NCI-H128 (cell line): ENCODE data around the gene LAMC2.

Experiments used
- DNase-seq: peaks from one replicate; lab custom pipeline; 2025; ENCODE audit not compliant: unreplicated experiment; lab: John Stamatoyannopoulos, UW

Gene LAMC2

GRCh38 chr1:183168308-183168707, 17.8 kb upstream of the LAMC2 start:
- no peak for DNase-seq

GRCh38 chr1:183173828-183174227, 12.2 kb upstream of the LAMC2 start:
- no peak for DNase-seq

DNA sequence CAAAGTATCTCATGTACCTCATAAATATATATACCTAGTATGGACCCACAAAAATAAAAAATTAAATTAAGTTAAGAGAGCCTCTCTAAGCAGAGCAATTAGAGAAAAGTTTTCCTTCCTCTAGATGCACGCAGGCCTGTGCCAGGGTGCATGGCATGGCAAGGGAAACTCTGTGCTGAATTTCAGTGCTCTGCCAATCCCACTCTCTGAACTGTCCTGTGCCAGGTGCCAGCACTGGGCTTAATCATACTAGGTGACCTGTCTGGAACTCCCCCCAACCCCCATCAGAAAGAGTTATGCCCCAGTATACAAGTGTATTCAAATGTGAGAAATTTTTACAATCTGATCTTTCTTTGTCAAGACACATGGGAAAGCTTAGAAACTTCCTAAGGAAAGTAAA, 10.4 kb upstream of the LAMC2 start:
- DNase-seq: no peak

DNA sequence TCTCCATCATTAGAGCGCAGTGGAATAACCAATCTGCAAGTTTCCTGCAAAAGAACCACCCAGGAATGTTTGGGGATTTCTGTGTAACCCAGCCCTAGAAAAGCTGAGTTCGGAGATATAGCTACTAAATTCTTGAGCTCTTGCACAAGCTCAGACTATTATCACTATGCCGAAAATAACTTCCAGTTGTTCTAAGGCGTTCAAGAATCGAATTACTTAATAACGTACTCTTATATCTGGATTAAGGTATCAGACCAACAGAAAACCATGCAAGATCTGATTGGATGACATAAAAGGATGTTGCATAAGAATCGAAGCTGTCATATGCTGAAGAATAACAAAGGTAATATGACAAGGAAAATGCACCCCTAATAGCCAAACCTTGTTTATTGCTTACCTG, 7.5 kb upstream of the LAMC2 start:
- no peak for DNase-seq

DNA sequence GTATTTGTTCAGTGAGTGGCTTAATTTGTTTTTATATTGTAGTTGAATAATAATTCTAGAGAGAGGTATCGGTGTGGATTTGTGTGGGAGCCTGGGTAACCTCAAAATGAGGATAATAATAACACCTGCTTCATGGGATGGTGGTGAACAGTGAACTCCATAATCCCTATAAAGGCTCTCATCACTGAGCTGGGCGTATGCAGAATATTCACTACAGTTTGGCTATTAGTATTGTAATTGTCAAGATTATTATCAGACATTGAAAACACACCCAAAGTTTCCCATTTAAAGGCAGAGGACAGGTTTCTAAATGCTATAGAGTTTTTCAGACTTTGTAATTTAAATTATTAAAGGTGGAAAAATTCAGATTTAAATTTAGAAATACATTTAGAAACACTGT, 7.0 kb upstream of the LAMC2 start:
- no peak for DNase-seq

- DNase-seq: no peak
Observed at GRCh38 chr1:183180218-183180617, 5.8 kb upstream of the LAMC2 start.

GRCh38 chr1:183180634-183181056, 5.4 kb upstream of the LAMC2 start:
- no peak for DNase-seq

DNA sequence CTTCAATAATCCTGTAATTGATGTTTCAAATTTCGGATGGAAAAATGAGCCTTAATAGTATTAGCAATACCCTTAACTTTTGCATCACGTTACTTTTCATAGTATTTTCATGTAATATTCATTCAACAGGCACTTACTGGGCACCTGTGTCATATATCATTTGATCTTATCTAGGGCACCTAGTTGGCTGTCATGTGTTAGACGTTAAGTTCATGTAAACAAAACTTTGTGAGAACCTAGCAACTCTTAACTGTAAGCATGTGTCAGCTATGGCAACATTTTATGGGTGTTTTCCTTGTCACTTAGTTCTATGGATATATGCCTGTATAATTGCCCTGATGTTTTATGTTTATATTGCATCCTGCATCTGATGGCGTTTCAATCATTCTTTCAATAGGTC, 777 bp downstream of the LAMC2 start:
- no peak for DNase-seq

GRCh38 chr1:183188240-183188639, 2.2 kb downstream of the LAMC2 start:
- no peak for DNase-seq

DNA sequence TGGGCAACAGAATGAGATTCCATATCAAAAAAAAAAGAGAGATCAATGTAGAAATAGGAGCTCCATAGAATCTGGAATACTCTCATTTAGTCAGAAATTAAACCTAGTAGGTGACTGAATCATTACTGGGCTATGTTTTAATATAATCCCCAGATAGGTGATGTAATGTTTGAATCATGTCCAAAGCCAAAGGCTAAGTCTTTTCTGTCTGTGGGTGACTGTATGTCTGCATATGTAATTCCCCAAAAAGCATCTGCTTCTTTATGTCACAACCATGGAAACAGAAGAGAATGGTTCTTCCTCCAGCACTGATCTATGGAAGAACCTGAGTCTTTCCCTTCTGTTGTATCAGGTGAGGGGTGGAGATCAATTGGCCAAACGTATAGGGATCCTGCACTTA, 5.8 kb downstream of the LAMC2 start:
- DNase-seq: no peak

GRCh38 chr1:183193963-183194525, 8.0 kb downstream of the LAMC2 start:
- DNase-seq: no peak

GRCh38 chr1:183194527-183195141, 8.6 kb downstream of the LAMC2 start:
- no peak for DNase-seq

- DNase-seq: no peak
Observed at GRCh38 chr1:183195142-183195574, 9.1 kb downstream of the LAMC2 start.

DNA sequence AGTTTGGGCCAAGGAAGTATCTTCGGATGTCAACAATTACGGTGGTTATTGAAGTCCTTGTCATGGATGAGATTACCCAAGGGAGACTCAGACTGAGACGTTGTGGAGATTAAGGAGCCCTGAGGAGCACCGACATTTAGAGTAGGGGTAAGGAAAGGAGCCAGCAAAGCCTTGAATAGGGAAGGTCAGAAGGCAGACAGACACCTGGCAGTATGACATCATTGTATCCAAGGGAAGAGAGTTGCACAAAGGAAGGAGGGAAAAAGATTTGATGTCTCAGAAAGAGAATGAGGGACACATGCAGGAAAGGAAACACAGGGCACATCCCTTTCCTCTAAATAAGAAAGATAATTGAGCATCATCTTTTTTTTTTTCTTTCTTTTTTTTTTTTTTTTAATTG, 11.7 kb downstream of the LAMC2 start:
- DNase-seq: no peak

GRCh38 chr1:183198463-183198862, 12.4 kb downstream of the LAMC2 start:
- no peak for DNase-seq

GRCh38 chr1:183199304-183199703, 13.2 kb downstream of the LAMC2 start:
- no peak for DNase-seq

- DNase-seq: no peak
Observed at GRCh38 chr1:183200451-183200850, 14.4 kb downstream of the LAMC2 start.

GRCh38 chr1:183203094-183203493, 17.0 kb downstream of the LAMC2 start:
- no peak for DNase-seq

DNA sequence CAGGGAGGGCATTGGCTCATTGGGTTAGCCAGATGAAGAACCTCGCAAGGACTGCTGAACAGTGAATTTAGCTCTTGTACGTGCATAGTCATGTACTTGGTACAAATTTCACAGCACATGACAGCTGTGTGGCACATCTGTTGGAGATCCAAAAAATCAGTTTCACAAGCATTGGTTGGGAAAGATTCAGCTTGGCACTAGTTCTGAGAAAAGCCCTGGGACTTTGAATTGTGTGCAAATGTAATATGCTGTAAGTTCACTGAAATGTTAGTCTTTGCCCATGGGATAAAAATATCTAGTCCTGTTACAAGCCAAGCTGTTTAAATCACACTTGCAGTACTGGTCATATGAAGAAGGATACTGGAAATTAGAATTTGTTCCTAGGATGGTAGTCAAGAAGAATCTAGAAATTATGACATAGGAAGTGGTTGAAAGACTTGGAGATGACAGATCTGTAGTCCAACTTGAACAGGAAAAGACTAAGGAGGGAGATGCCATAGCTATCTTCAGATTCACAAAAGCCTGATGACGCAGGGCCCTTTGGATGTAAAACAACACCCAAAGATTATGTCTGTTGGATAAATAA, 19.2 kb downstream of the LAMC2 start:
- no peak for DNase-seq

GRCh38 chr1:183206538-183207122, 20.6 kb downstream of the LAMC2 start:
- DNase-seq: no peak

DNA sequence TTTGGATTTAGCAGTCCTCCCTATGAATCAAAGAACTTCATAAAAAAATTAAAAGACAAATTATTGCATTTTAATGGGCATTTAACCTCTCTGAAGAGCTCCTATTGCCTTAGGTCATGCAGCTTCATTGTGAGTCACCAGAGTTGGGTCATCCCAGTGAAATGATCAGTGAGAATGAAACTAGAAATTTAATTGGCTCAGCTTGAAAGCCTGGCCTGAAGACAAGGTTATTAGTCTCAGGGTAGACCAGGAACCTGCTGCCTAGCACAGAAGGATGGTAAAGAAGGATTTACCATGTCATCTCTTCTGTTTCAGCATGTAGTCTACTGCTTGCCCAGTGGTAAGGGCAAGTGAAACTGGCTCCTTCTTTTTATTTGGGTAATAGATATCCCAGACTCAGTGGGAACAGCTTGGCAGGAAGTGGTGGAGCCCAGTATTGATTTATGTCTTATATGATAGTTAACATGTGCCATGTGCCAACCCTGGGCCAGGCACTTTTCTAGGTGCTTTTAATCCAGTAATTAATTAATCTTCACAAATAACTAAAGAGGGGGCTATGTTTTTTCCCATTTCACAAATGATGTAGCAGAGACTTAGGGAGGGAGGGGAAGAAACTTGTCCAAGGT, 23.6 kb downstream of the LAMC2 start:
- no peak for DNase-seq

GRCh38 chr1:183210681-183211080, 24.6 kb downstream of the LAMC2 start:
- DNase-seq: no peak
